Measurements from ENCODE around the gene HOXD1.

DNA sequence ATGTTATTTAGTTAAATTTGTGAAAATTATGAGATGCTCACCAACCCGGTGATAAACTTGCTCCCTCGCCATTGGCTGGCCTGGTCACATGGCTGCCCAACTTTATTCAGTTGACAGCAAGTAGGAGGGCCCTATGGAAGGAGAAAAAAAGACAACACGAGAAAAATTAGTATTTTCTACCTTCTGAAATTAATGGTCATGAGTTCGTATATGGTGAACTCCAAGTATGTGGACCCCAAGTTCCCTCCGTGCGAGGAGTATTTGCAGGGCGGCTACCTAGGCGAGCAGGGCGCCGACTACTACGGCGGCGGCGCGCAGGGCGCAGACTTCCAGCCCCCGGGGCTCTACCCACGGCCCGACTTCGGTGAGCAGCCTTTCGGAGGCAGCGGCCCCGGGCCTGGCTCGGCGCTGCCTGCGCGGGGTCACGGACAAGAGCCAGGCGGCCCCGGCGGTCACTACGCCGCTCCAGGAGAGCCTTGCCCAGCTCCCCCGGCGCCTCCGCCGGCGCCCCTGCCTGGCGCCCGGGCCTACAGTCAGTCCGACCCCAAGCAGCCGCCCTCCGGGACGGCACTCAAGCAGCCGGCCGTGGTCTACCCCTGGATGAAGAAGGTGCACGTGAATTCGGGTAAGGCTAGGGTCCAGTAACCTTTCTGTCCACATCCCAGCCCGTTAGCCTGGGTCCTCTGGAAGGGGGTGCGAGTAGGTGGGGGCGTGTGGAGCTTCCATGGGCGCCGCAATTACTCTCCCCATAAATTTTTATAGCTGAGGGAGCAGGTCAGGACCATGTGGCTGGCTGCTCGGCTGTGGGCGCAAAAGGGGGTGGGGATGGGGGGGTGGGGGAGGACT is 36.8 kb upstream of the HOXD1 start, which contains the start of gene HOXD4:
- TF ChIP-seq EP300 (IDR thresholded peaks at IDR 0.05) (no peak), POLR2A (IDR thresholded peaks at IDR 0.05) (no peak), POLR2AphosphoS5 (IDR thresholded peaks at IDR 0.05) (no peak)
- TF ChIP-seq, protein P1, sequence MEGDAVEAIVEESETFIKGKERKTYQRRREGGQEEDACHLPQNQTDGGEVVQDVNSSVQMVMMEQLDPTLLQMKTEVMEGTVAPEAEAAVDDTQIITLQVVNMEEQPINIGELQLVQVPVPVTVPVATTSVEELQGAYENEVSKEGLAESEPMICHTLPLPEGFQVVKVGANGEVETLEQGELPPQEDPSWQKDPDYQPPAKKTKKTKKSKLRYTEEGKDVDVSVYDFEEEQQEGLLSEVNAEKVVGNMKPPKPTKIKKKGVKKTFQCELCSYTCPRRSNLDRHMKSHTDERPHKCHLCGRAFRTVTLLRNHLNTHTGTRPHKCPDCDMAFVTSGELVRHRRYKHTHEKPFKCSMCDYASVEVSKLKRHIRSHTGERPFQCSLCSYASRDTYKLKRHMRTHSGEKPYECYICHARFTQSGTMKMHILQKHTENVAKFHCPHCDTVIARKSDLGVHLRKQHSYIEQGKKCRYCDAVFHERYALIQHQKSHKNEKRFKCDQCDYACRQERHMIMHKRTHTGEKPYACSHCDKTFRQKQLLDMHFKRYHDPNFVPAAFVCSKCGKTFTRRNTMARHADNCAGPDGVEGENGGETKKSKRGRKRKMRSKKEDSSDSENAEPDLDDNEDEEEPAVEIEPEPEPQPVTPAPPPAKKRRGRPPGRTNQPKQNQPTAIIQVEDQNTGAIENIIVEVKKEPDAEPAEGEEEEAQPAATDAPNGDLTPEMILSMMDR (IDR thresholded peaks at IDR 0.05) = no peak

Measured in suprapubic skin (tissue), 4 donors.